ENCODE results near the gene FLOT1. TPM values are rescaled to one million over a fixed set of nuclear protein-coding genes. Genes with fewer than 3 reads are reported as not detected.

The FLOT1 gene
- total and polyA plus RNA-seq, 2 of the 13 experiments (the other 11 are each of a cell fraction or from before 2014, with no cell fraction given), result 82.3 to 130 TPM

DNA sequence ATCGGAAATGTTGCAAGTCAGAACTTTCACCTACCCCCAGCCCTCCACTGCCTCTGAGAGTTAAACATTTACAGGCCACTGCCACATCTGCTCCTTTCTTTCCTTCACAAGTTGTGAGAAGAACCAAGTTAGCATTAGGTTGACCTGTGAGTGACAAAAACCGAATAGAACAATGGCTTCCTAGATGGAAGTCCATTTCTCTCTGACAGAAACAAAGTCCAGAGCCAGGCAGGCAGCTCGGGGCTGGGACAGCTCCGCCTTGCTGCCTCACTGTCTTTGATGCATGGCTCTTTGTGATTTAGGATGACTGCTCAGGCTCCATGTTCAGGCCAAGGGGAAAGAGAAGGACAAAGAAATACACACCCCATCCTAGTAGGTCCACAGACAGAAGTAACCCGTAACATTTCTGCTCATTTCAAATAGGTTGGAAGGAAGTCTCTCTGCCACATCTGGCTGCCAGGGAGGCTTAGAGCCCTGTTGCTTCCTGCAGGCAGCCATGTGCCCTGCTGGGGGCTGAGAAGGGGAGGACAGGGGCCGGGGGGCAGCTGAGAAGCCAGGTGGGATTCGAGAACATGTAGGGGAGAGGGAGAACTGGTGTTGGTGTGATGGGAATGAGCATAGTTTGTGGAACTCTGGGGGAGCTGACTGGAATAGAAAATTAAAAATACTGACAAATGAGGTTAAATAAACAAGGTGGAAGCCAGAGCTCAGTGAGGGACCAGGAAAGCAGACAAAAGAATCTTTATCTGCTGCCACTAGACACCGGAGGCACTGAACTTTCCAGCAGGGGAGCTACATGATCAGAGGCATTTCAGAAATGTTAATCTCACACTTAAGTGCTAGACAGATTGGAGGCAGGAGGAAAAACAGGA lies 21.4 kb upstream of the FLOT1 start (continued):
- TF ChIP-seq THAP9 (CRISPR knock-in tag; IDR thresholded peaks at IDR 0.05; ENCODE audit: borderline replicate concordance) (peak; percentile 76; the same call in 1 of the 2 replicates), ZNF256 (CRISPR knock-in tag; conservative IDR thresholded peaks at IDR 0.05) (no peak), CEBPG (CRISPR knock-in tag; IDR thresholded peaks at IDR 0.05) (peak; percentile 94), ZNF549 (CRISPR knock-in tag; IDR thresholded peaks at IDR 0.05) (no peak), NCOR1 (IDR thresholded peaks at IDR 0.05; ENCODE audit: borderline replicate concordance, low read length) (peak; percentile 81; the same call in 1 of the 2 replicates), REST (IDR thresholded peaks at IDR 0.05; ENCODE audit: borderline replicate concordance in 1 of 2, low read depth in 1 of 2, low read length in 2 of 2) (peak in 1 of 2 experiments; percentile 73; a peak in 2 of 4 replicates), MATR3 (CRISPR knock-in tag; IDR thresholded peaks at IDR 0.05) (no peak), SRF (IDR thresholded peaks at IDR 0.05; ENCODE audit: low read depth, low read length) (0 out of 2 replicates have a peak, but pooled peaks have one; percentile 28), ZNF331 (CRISPR knock-in tag; IDR thresholded peaks at IDR 0.05) (peak; percentile 83; the same call in 1 of the 2 replicates), SP5 (CRISPR knock-in tag; IDR thresholded peaks at IDR 0.05; ENCODE audit: borderline replicate concordance, low read depth) (peak; percentile 94), ZMAT3 (CRISPR knock-in tag; conservative IDR thresholded peaks at IDR 0.05) (peak; percentile 81; the same call in 1 of the 2 replicates), BRCA1 (CRISPR knock-in tag; IDR thresholded peaks at IDR 0.05) (no peak), RORA (CRISPR knock-in tag; IDR thresholded peaks at IDR 0.05) (0 out of 2 replicates have a peak, but pooled peaks have one; percentile 38)
- TF ChIP-seq, protein P1, sequence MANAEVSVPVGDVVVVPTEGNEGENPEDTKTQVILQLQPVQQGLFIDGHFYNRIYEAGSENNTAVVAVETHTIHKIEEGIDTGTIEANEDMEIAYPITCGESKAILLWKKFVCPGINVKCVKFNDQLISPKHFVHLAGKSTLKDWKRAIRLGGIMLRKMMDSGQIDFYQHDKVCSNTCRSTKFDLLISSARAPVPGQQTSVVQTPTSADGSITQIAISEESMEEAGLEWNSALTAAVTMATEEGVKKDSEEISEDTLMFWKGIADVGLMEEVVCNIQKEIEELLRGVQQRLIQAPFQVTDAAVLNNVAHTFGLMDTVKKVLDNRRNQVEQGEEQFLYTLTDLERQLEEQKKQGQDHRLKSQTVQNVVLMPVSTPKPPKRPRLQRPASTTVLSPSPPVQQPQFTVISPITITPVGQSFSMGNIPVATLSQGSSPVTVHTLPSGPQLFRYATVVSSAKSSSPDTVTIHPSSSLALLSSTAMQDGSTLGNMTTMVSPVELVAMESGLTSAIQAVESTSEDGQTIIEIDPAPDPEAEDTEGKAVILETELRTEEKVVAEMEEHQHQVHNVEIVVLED (CRISPR knock-in tag; IDR thresholded peaks at IDR 0.05; ENCODE audit: borderline replicate concordance), result peak; percentile 52; the same call in 1 of the 2 replicates
- TF ChIP-seq, protein P2, sequence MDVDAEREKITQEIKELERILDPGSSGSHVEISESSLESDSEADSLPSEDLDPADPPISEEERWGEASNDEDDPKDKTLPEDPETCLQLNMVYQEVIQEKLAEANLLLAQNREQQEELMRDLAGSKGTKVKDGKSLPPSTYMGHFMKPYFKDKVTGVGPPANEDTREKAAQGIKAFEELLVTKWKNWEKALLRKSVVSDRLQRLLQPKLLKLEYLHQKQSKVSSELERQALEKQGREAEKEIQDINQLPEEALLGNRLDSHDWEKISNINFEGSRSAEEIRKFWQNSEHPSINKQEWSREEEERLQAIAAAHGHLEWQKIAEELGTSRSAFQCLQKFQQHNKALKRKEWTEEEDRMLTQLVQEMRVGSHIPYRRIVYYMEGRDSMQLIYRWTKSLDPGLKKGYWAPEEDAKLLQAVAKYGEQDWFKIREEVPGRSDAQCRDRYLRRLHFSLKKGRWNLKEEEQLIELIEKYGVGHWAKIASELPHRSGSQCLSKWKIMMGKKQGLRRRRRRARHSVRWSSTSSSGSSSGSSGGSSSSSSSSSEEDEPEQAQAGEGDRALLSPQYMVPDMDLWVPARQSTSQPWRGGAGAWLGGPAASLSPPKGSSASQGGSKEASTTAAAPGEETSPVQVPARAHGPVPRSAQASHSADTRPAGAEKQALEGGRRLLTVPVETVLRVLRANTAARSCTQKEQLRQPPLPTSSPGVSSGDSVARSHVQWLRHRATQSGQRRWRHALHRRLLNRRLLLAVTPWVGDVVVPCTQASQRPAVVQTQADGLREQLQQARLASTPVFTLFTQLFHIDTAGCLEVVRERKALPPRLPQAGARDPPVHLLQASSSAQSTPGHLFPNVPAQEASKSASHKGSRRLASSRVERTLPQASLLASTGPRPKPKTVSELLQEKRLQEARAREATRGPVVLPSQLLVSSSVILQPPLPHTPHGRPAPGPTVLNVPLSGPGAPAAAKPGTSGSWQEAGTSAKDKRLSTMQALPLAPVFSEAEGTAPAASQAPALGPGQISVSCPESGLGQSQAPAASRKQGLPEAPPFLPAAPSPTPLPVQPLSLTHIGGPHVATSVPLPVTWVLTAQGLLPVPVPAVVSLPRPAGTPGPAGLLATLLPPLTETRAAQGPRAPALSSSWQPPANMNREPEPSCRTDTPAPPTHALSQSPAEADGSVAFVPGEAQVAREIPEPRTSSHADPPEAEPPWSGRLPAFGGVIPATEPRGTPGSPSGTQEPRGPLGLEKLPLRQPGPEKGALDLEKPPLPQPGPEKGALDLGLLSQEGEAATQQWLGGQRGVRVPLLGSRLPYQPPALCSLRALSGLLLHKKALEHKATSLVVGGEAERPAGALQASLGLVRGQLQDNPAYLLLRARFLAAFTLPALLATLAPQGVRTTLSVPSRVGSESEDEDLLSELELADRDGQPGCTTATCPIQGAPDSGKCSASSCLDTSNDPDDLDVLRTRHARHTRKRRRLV (CRISPR knock-in tag; IDR thresholded peaks at IDR 0.05), result peak; percentile 81; the same call in 1 of the 2 replicates
